Glutamatergic neuron (in vitro differentiated cells): ENCODE data around the gene CPEB4. TPM values are rescaled to one million over a fixed set of nuclear protein-coding genes. Genes with fewer than 3 reads are reported as not detected.

Experiments
- DNase-seq: peaks from one replicate; pipeline ENCODE4 v3.0.0; 2022
- H3K27ac Mint-ChIP-seq: one replicate; pipeline ENCODE4 v1.8.0; 2020; ENCODE audit warnings: mild to moderate bottlenecking, mixed read lengths, inconsistent platforms; ENCODE audit not compliant: unreplicated experiment
- H3K27me3 Mint-ChIP-seq: one replicate; pipeline ENCODE4 v1.8.0; 2020; ENCODE audit warnings: mild to moderate bottlenecking, moderate library complexity, mixed read lengths, inconsistent platforms; ENCODE audit not compliant: unreplicated experiment
- H3K36me3 Mint-ChIP-seq: one replicate; pipeline ENCODE4 v1.8.0; 2020; ENCODE audit warnings: mild to moderate bottlenecking, mixed read lengths, inconsistent platforms; ENCODE audit not compliant: unreplicated experiment
- H3K4me1 Mint-ChIP-seq: one replicate; pipeline ENCODE4 v1.8.0; 2020; ENCODE audit warnings: mild to moderate bottlenecking, low read depth, mixed read lengths, inconsistent platforms; ENCODE audit not compliant: unreplicated experiment
- H3K4me3 Mint-ChIP-seq: one replicate; pipeline ENCODE4 v1.8.0; 2020; ENCODE audit warnings: mild to moderate bottlenecking, mixed read lengths, inconsistent platforms; ENCODE audit not compliant: unreplicated experiment
- H3K9me3 Mint-ChIP-seq: one replicate; pipeline ENCODE4 v1.8.0; 2020; ENCODE audit warnings: mild to moderate bottlenecking, moderate library complexity, mixed read lengths, inconsistent platforms; ENCODE audit not compliant: unreplicated experiment
- total RNA-seq: library from RNA; stranded (reverse); fragmentation: NEBNext Ultra II Directional; extraction: Animal tissue kit (Norgen Biotek cat#: 25700); gene quantifications from one replicate; pipeline ENCODE4 v1.2.1, GENCODE V29; 2021; ENCODE audit not compliant: unreplicated experiment
- TF ChIP-seq, protein P1 (sequence below): fragments of 200-600 bp; sonication (generic); IDR thresholded peaks from one replicate; pipeline ENCODE4 v1.5.0; 2021; ENCODE audit not compliant: partially characterized antibody, unreplicated experiment

The CPEB4 gene
- total RNA-seq, 1 donor from 2014 or later: 104 TPM

DNA sequence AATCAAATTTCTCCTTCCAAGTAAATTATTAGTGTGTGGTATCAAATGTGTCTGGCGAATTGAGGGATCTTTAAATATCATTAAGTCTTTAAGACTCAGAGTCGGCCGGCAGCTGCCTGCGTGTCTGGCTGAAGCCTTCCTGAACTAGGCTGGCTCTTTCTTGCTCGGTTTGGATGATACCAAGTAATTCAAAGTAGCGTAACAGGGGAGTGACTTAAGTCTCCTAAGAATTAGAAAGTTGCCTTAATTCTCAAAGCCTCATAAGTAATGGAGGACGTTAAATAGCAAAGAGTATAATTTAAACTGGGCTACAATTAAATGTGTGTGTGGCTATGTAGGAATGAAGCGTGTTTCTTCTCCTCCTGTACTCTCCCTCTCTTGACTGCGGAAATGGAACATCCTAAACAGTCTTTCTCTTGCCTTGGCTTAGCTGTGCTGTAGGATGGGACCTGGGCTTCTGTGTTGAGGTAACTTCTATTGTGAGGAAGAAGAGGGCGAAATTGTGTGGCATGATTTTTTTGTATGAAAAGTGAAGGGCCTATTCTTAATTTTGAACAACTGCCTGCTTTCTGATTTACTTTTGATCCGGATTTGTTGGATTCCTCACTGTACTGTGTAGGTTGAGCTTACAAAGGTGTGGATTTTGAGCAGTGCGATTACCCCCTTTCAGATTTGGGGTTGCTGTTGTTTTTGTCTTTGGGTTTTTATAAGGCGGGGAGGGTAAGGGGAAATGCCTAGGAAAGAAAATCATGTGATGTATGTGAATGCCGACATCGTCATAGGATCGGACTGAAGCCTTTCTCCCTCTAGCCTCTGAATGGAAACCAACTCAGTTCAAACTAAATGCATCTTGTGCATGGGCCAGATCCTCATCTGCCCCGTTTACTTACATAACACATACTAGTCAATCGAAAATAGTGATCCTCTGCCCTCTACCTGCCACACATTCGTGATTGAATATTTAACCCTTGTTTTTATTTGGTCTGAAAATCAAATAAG is 29.9 kb downstream of the CPEB4 start:
- H3K4me1 Mint-ChIP-seq: peaks cover 13% of the 10 kb centered on the region
- H3K27me3 Mint-ChIP-seq: no peaks in the 10 kb centered on the region
- H3K4me3 Mint-ChIP-seq: no peak overlapping the region
- no peak overlapping the region for H3K27ac Mint-ChIP-seq
- TF ChIP-seq, protein P1, sequence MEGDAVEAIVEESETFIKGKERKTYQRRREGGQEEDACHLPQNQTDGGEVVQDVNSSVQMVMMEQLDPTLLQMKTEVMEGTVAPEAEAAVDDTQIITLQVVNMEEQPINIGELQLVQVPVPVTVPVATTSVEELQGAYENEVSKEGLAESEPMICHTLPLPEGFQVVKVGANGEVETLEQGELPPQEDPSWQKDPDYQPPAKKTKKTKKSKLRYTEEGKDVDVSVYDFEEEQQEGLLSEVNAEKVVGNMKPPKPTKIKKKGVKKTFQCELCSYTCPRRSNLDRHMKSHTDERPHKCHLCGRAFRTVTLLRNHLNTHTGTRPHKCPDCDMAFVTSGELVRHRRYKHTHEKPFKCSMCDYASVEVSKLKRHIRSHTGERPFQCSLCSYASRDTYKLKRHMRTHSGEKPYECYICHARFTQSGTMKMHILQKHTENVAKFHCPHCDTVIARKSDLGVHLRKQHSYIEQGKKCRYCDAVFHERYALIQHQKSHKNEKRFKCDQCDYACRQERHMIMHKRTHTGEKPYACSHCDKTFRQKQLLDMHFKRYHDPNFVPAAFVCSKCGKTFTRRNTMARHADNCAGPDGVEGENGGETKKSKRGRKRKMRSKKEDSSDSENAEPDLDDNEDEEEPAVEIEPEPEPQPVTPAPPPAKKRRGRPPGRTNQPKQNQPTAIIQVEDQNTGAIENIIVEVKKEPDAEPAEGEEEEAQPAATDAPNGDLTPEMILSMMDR: no peak
- DNase-seq: no peak
- H3K36me3 Mint-ChIP-seq: no peaks in the 10 kb centered on the region
- H3K9me3 Mint-ChIP-seq: peaks cover 2% of the 10 kb centered on the region

- H3K4me3 Mint-ChIP-seq: no peak overlapping the region
- peaks cover 24% of the 10 kb centered on the region for H3K4me1 Mint-ChIP-seq
- H3K36me3 Mint-ChIP-seq: no peaks in the 10 kb centered on the region
- peaks cover 1% of the 10 kb centered on the region for H3K9me3 Mint-ChIP-seq
- TF ChIP-seq, protein P1: no peak
- no peaks in the 10 kb centered on the region for H3K27me3 Mint-ChIP-seq
- H3K27ac Mint-ChIP-seq: no peak overlapping the region
- no peak for DNase-seq
Observed at GRCh38 chr5:173919443-173919842, 31.3 kb downstream of the CPEB4 start.

- Mint-ChIP-seq H3K27me3 (no peaks in the 10 kb centered on the region), H3K4me3 (no peak overlapping the region), H3K4me1 (peaks cover 31% of the 10 kb centered on the region), H3K36me3 (no peaks in the 10 kb centered on the region), H3K27ac (no peak overlapping the region), H3K9me3 (no peaks in the 10 kb centered on the region)
- TF ChIP-seq, protein P1: no peak
- no peak for DNase-seq
Observed at GRCh38 chr5:173920024-173920753, 32.0 kb downstream of the CPEB4 start.

DNA sequence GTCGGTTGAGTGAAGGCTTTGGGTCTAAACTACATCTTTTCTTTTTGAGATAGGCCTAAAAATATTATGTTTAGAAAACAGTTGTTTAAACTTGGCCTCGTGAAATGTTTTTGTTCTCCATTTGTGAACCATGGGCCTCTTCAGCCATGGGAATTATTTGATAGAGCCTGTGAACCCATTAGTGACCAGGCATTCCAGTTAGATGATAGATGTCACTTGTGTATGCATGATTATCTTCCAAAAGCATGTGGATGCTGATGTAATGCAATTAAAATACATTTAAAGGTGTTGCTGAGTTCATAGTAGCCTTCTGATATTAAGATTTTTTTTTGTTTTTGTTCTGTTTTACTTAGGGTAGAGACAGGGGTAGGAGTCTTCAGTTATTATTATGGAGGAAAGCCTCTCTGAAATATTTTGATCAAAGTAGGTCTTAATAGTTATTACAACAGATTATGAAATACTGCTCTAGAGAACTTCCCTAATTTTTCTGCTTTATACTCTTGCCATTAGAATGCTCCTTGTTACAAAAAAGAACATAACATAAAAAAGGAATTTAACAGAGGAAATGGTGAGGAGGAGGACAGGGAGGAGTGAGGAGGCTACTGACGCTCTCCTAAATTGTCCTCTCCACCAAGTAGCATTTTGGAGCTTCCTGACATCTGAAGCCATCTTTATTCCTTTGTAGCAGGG is 32.9 kb downstream of the CPEB4 start:
- TF ChIP-seq, protein P1: no peak
- H3K4me3 Mint-ChIP-seq: no peak overlapping the region
- no peaks in the 10 kb centered on the region for H3K36me3 Mint-ChIP-seq
- no peaks in the 10 kb centered on the region for H3K27me3 Mint-ChIP-seq
- H3K4me1 Mint-ChIP-seq: peaks cover 26% of the 10 kb centered on the region
- H3K9me3 Mint-ChIP-seq: no peaks in the 10 kb centered on the region
- no peak overlapping the region for H3K27ac Mint-ChIP-seq
- no peak for DNase-seq
